GM23338 (cell line): ENCODE measurements around the gene PHACTR2.

Experiments
- CTCF ChIP-seq, 2 experiments: fragments of 200-600 bp in 1 of 2; sonication (generic) in 1 of 2; conservative IDR thresholded peaks; 2 replicates each; pipeline versions ENCODE4 v1.5.1 to v1.6.1; 2016 to 2017; ENCODE audit warnings: antibody characterized with exemption in 2 of 2, low read depth in 2 of 2, mild to moderate bottlenecking in 2 of 2, moderate library complexity in 1 of 2
- TF ChIP-seq, protein P1 (sequence below): IDR thresholded peaks from one replicate; pipeline ENCODE4 v1.6.1; 2018; ENCODE audit warnings: antibody characterized with exemption; ENCODE audit not compliant: unreplicated experiment

GRCh38 chr6:143857651-143858050 lies 179.9 kb downstream of the PHACTR2 start:
- no peak for TF ChIP-seq CTCF (conservative IDR thresholded peaks at IDR 0.05; ENCODE audit: low read depth in 2 of 2)
- TF ChIP-seq, protein P1, sequence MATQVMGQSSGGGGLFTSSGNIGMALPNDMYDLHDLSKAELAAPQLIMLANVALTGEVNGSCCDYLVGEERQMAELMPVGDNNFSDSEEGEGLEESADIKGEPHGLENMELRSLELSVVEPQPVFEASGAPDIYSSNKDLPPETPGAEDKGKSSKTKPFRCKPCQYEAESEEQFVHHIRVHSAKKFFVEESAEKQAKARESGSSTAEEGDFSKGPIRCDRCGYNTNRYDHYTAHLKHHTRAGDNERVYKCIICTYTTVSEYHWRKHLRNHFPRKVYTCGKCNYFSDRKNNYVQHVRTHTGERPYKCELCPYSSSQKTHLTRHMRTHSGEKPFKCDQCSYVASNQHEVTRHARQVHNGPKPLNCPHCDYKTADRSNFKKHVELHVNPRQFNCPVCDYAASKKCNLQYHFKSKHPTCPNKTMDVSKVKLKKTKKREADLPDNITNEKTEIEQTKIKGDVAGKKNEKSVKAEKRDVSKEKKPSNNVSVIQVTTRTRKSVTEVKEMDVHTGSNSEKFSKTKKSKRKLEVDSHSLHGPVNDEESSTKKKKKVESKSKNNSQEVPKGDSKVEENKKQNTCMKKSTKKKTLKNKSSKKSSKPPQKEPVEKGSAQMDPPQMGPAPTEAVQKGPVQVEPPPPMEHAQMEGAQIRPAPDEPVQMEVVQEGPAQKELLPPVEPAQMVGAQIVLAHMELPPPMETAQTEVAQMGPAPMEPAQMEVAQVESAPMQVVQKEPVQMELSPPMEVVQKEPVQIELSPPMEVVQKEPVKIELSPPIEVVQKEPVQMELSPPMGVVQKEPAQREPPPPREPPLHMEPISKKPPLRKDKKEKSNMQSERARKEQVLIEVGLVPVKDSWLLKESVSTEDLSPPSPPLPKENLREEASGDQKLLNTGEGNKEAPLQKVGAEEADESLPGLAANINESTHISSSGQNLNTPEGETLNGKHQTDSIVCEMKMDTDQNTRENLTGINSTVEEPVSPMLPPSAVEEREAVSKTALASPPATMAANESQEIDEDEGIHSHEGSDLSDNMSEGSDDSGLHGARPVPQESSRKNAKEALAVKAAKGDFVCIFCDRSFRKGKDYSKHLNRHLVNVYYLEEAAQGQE, result no peak
